NCI-H345 treated with DMSO at 0.1 percent for 48 hours (cell line): ENCODE measurements around the gene RRP1.
A peak's percentile ranks its signal among the peaks of the same experiment; 100 is the strongest.

Experiments
- DNase-seq: peaks from one replicate; lab custom pipeline; 2025; ENCODE audit not compliant: unreplicated experiment; lab: John Stamatoyannopoulos, UW

The RRP1 gene

GRCh38 chr21:43789276-43790009 is at the start of gene RRP1:
TSS of gene RRP1 (plus strand) at chr21:43789577. CDS start at chr21:43789630, 53 bp downstream.
- DNase-seq = peak; percentile 88

- DNase-seq = no peak
Measured at GRCh38 chr21:43739621-43740435, 49.5 kb upstream of the RRP1 start.

- no peak for DNase-seq
Measured at GRCh38 chr21:43740497-43741156, 48.8 kb upstream of the RRP1 start.

- no peak for DNase-seq
Measured at GRCh38 chr21:43741423-43742096, 47.8 kb upstream of the RRP1 start.

- DNase-seq = no peak
Measured at GRCh38 chr21:43743947-43744346, 45.4 kb upstream of the RRP1 start.

GRCh38 chr21:43744725-43745124 is 44.7 kb upstream of the RRP1 start:
- no peak for DNase-seq

- DNase-seq = no peak
Measured at GRCh38 chr21:43745772-43746517, 43.4 kb upstream of the RRP1 start.

- DNase-seq = no peak
Measured at GRCh38 chr21:43748622-43749021, 40.8 kb upstream of the RRP1 start.

GRCh38 chr21:43749651-43750262 is 39.6 kb upstream of the RRP1 start:
- DNase-seq = no peak

GRCh38 chr21:43750339-43751033 is 38.9 kb upstream of the RRP1 start:
- no peak for DNase-seq

GRCh38 chr21:43751955-43752591 is 37.3 kb upstream of the RRP1 start:
- DNase-seq = no peak

- no peak for DNase-seq
Measured at GRCh38 chr21:43752758-43753438, 36.5 kb upstream of the RRP1 start.

- no peak for DNase-seq
Measured at GRCh38 chr21:43753439-43753799, 36.0 kb upstream of the RRP1 start.

- no peak for DNase-seq
Measured at GRCh38 chr21:43754948-43755781, 34.2 kb upstream of the RRP1 start.

- no peak for DNase-seq
Measured at GRCh38 chr21:43755820-43756594, 33.4 kb upstream of the RRP1 start.

GRCh38 chr21:43757601-43758000 is 31.8 kb upstream of the RRP1 start:
- no peak for DNase-seq

- DNase-seq = no peak
Measured at GRCh38 chr21:43758111-43758641, 31.2 kb upstream of the RRP1 start.
